Fibroblast of pulmonary artery (primary cell): ENCODE data around the gene GPR161.

Experiments used
- DNase-seq: peaks from one replicate; pipeline ENCODE4 v3.0.0-alpha.2; 2010; ENCODE audit warnings: low read depth
- H3K4me3 ChIP-seq: replicated peaks from 2 replicates; pipeline ENCODE4 v1.5.1; 2011; ENCODE audit warnings: low read depth, mild to moderate bottlenecking, control low read depth, low read length, moderate library complexity
- TF ChIP-seq, protein P1 (sequence below): IDR thresholded peaks from 2 replicates; pipeline ENCODE4 v1.5.1; 2011; ENCODE audit warnings: mild to moderate bottlenecking, control low read depth, low read length, inconsistent platforms; ENCODE audit errors: missing control alignments

GPR161 gene

GRCh38 chr1:168093616-168094015 lies 43.1 kb downstream of the GPR161 start:
- DNase-seq = no peak
- TF ChIP-seq, protein P1, sequence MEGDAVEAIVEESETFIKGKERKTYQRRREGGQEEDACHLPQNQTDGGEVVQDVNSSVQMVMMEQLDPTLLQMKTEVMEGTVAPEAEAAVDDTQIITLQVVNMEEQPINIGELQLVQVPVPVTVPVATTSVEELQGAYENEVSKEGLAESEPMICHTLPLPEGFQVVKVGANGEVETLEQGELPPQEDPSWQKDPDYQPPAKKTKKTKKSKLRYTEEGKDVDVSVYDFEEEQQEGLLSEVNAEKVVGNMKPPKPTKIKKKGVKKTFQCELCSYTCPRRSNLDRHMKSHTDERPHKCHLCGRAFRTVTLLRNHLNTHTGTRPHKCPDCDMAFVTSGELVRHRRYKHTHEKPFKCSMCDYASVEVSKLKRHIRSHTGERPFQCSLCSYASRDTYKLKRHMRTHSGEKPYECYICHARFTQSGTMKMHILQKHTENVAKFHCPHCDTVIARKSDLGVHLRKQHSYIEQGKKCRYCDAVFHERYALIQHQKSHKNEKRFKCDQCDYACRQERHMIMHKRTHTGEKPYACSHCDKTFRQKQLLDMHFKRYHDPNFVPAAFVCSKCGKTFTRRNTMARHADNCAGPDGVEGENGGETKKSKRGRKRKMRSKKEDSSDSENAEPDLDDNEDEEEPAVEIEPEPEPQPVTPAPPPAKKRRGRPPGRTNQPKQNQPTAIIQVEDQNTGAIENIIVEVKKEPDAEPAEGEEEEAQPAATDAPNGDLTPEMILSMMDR = no peak
- H3K4me3 ChIP-seq = no peak overlapping the region

DNA sequence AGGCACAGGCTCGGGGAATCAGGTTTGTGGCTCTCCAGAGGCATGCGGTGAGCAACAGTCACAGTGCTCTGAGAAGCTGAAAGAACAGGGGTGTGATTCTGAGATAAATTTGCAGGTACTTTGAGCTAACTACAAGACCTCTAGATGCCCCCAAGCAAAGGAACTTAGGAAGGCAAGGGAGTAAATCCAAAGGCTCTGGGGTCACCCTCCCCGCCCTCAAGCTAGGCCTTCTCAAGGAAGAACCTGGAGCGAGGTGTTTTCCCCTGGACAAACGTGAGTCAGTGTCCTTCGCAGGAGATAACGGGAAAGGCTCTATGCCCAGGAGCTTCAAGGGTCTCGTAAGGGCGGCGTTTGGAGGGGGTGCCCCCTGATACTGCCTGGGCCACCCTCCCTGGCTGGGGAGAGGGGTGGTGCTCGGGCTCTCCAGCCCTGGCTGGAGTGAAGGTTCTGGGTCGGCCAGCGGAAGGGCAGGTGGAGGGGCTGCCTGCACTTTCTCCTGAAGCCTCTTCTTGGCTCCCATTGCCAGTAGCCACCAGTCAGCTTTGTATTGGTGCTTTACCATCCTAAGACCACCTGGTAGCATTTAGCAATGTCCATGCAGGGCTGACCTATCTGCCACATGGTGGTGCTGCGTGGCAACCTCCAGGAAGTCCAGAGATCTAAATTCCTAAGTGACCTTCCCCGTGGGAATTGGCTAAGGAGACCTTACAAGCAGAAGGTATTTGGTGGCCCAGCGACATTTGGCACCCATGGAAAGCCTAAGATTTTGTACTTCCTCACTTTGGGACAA lies 44.0 kb downstream of the GPR161 start:
- peak; percentile 65 for DNase-seq
- no peak overlapping the region for H3K4me3 ChIP-seq
- TF ChIP-seq, protein P1 = peak; percentile 47

DNA sequence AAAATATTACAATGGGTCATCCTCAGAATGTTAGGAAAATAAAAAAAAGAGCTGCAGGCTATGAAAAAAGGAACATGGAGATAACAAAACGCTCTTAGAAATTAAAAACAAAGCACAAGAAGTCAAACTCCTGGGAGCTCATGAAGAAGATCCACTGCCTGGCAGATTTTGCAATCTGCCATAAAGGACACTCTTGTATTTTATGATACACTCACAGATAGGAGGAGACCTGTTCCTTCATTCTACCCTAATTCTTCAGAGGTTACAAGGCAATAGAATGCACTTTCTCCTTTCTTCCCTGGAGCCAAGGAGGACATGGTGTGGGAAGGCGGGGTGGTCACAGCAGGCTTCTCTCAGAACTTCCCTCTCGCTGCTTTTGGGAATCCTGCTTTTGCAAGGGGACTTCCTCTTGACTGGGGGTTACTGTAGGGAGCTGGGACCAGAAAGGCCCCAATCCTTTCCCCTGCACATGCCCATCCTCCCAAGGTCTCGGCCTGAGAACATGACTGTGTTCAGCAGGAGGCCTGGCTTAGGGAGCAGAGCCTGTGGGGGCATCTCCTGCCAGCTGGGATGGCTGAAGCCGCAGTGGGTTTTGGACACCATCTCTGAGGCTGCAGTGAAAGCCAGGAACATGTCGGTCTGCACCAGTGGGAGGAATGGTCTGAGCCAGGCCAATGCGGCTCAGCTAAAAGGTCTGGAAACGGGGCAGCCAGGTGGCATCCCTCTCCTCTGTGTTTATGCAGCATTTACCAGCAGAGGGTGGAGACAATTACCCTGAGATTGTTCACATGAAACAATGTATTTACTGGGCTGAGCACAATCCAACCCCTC lies 44.8 kb downstream of the GPR161 start:
- H3K4me3 ChIP-seq = no peak overlapping the region
- TF ChIP-seq, protein P1 = no peak
- no peak for DNase-seq

DNA sequence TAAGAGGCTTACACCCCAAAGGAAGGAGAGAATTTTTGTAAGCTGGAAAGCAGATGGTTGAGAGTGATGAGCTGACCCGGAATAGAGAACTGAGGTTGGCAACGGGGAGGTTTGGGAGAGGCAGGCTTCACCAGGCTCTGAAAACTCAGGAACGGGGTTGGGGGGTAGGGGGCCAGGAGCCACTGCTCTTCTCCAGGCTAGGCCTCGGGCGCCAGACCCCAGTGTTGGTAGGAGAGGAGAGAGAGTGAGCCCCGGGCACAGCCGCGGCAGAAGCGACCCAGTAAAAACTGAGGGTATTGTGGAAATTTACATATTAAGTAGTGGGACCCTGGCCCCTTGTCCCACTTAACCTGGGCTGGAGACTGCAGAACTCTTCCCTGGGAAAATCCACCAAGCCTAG lies 45.7 kb downstream of the GPR161 start:
- H3K4me3 ChIP-seq = no peak overlapping the region
- TF ChIP-seq, protein P1 = no peak
- no peak for DNase-seq

DNA sequence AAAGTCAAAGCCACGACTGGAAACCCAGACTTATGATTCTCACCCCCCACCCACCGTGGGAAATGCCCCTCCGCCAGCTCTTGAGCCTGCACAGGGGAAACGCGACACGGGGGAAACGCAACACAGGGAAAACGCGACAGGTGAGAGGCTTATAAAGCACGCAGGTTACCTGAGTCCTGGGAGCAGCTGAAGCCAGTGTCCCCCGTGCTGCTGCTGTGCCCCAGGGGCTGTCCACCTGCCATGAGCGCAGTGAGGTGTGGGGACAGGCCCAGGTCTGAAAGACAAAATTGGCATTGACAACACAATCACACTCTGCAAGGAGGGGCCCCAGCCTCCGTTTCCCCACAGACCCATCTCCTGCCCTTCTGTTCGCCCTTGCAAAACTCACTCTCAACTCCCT lies 46.3 kb downstream of the GPR161 start:
- TF ChIP-seq, protein P1 = no peak
- H3K4me3 ChIP-seq = no peak overlapping the region
- DNase-seq = no peak

GRCh38 chr1:168089979-168090337 lies 46.8 kb downstream of the GPR161 start:
- no peak for DNase-seq
- TF ChIP-seq, protein P1 = no peak
- H3K4me3 ChIP-seq = no peak overlapping the region
